Keratinocyte (primary cell): ENCODE data around the gene S100A7.

ENCODE experiments used
- CTCF ChIP-seq, 3 experiments: IDR thresholded peaks in 1 of 3; conservative IDR thresholded peaks in 1 of 3; optimal IDR thresholded peaks in 1 of 3; 2 replicates in 2 of 3; 3 replicates in 1 of 3; pipeline versions ENCODE3 to v1.5.1; 2011; ENCODE audit warnings: low read length in 3 of 3, mild to moderate bottlenecking in 3 of 3, moderate library complexity in 2 of 3, control low read depth in 1 of 3, inconsistent platforms in 1 of 3; ENCODE audit not compliant: insufficient read depth in 2 of 3; ENCODE audit errors: extremely low read depth in 1 of 3
- EZH2 ChIP-seq: IDR thresholded peaks from one replicate; pipeline ENCODE4 v1.6.1; 2012; ENCODE audit warnings: inconsistent platforms, mild to moderate bottlenecking, low read length, moderate library complexity

- TF ChIP-seq CTCF (optimal IDR thresholded peaks at IDR 0.05 in 1 of 3, IDR thresholded peaks at IDR 0.05 in 1 of 3, conservative IDR thresholded peaks at IDR 0.05 in 1 of 3; ENCODE audit: extremely low read depth in 1 of 3, insufficient read depth in 2 of 3, low read length in 3 of 3) = no peak
- TF ChIP-seq EZH2 = no peak
These were observed 23.2 kb downstream of the S100A7 start for GRCh38 chr1:153437236-153437635.
